Measurements from ENCODE around the gene NHSL1. TPM values are rescaled to one million over a fixed set of nuclear protein-coding genes. Genes with fewer than 3 reads are reported as not detected.

Gene NHSL1
- total RNA-seq, 2 donors from 2014 or later = 2.1 to 10.7 TPM

- Histone ChIP-seq H3K27ac (peak overlapping the region; percentile 77 to 87), H3K27me3 (replicated peaks; ENCODE audit: insufficient read depth) (no peaks in the 10 kb centered on the region), H3K4me1 (replicated peaks) (no peaks in the 10 kb centered on the region), H3K36me3 (no peaks in the 10 kb centered on the region), H3K4me3 (no peak overlapping the region), H3K9me3 (no peaks in the 10 kb centered on the region)
- intact Hi-C loops (cut with DNase I) = no loop called here
- no peak for TF ChIP-seq CTCF (IDR thresholded peaks at IDR 0.05)
- no peak for TF ChIP-seq POLR2A (IDR thresholded peaks at IDR 0.05)
- TF ChIP-seq POLR2AphosphoS5 (IDR thresholded peaks at IDR 0.05) = no peak
- no peak for DNase-seq (ENCODE audit: low spot score)
- 93% methylated on average over 5 of the region's 5 CpGs for WGBS
These were observed 109.7 kb downstream of the NHSL1 start for GRCh38 chr6:138389551-138389950.

DNA sequence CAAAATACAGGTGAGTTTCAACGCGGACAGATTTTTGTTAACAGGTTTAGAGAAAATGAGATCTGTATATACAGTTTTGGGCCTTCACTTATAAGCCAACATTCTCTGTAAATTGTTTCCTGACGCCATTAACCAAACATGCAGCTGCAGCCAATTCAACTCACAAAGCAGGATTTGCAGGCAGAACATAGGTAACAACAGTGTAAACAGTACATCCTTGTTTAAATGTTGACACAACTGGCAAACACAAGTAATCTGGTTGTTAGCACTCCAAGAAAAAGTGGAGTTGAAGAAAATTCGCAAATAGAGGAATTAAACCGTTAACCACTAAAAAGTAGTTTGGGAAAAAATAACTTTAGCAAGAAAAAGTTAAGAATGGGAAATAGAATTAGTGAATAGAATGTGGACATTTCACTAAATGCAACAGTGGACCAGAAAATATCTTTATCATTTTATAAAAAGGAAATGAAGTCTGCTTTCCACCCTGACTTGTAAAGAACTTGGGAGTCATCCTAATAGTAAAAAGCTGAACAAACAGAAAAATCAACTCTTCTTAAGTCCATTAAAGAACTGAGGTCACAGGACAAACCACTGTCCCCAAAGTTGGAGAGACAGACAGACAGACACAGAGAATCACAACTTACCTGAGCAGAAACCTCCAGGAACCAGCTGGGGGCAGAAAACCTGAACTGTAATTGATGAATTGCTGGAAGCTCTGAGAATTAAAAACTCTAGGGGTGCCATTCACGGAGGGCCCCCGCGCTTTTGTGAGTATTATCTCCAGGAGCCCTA is 111.5 kb downstream of the NHSL1 start:
- Histone ChIP-seq H3K36me3 (no peaks in the 10 kb centered on the region), H3K4me3 (no peak overlapping the region), H3K27ac (peak overlapping the region; percentile 77 to 87), H3K4me1 (replicated peaks) (no peaks in the 10 kb centered on the region), H3K9me3 (no peaks in the 10 kb centered on the region), H3K27me3 (replicated peaks; ENCODE audit: insufficient read depth) (no peaks in the 10 kb centered on the region)
- peak; percentile 79 for DNase-seq (ENCODE audit: low spot score)
- intact Hi-C loops (cut with DNase I) = no loop called here
- TF ChIP-seq POLR2AphosphoS5 (IDR thresholded peaks at IDR 0.05) (peak; percentile 91), POLR2A (IDR thresholded peaks at IDR 0.05) (no peak)
- WGBS = 64% methylated on average over 8 of the region's 8 CpGs

DNA sequence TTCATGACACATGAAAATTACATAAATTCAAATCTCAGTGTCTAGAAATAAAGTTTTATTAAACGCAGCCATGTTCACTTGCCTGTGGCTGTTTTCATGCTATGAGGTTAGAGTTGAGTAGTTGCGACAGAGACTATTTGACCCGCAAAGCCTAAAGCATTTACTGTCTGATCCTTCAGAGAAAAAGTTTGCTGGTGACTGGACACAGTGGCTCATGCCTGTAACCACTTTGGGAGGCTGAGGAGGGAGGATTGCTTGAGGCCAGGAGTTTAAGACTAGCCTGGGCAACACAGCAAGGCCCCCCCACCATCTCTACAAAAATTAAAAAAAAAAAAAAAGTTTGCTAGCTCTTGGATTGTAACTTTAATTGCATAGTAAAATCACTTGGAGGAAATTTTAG is 112.4 kb downstream of the NHSL1 start:
- 94% methylated on average over 3 of the region's 3 CpGs for WGBS
- no peaks in the 10 kb centered on the region for H3K27me3 ChIP-seq (replicated peaks; ENCODE audit: insufficient read depth)
- H3K27ac ChIP-seq = peak overlapping the region; percentile 77 to 87
- no peak for TF ChIP-seq CTCF (IDR thresholded peaks at IDR 0.05)
- no peaks in the 10 kb centered on the region for H3K36me3 ChIP-seq
- DNase-seq (ENCODE audit: low spot score) = no peak
- H3K4me1 ChIP-seq (replicated peaks) = no peaks in the 10 kb centered on the region
- intact Hi-C loops (cut with DNase I) = no loop called here
- H3K4me3 ChIP-seq = no peak overlapping the region
- no peaks in the 10 kb centered on the region for H3K9me3 ChIP-seq

GRCh38 chr6:138383776-138384175 is 115.5 kb downstream of the NHSL1 start:
- Histone ChIP-seq H3K4me1 (replicated peaks) (no peaks in the 10 kb centered on the region), H3K4me3 (no peak overlapping the region)
- TF ChIP-seq CTCF (IDR thresholded peaks at IDR 0.05) (no peak), POLR2A (IDR thresholded peaks at IDR 0.05) (no peak), POLR2AphosphoS5 (IDR thresholded peaks at IDR 0.05) (no peak)

GRCh38 chr6:138382498-138383265 is 116.6 kb downstream of the NHSL1 start:
- no peaks in the 10 kb centered on the region for H3K9me3 ChIP-seq
- 83% methylated on average over 8 of the region's 8 CpGs for WGBS
- no peaks in the 10 kb centered on the region for H3K36me3 ChIP-seq
- no peak for DNase-seq (ENCODE audit: low spot score)
- no peak for TF ChIP-seq POLR2AphosphoS5 (IDR thresholded peaks at IDR 0.05)
- TF ChIP-seq CTCF (IDR thresholded peaks at IDR 0.05) = no peak
- TF ChIP-seq POLR2A (IDR thresholded peaks at IDR 0.05) = no peak
- intact Hi-C loops (cut with DNase I) = no loop called here
- H3K27ac ChIP-seq = peak overlapping the region in 1 of 2 donors; percentile 30
- no peaks in the 10 kb centered on the region for H3K4me1 ChIP-seq (replicated peaks)
- no peaks in the 10 kb centered on the region for H3K27me3 ChIP-seq (replicated peaks; ENCODE audit: insufficient read depth)
- no peak overlapping the region for H3K4me3 ChIP-seq

More at GRCh38 chr6:138383776-138384175, 115.5 kb downstream of the NHSL1 start:
- DNase-seq (ENCODE audit: low spot score) = no peak
- Histone ChIP-seq H3K9me3 (no peaks in the 10 kb centered on the region), H3K36me3 (no peaks in the 10 kb centered on the region), H3K27ac (peak overlapping the region in 1 of 2 donors; percentile 30), H3K27me3 (replicated peaks; ENCODE audit: insufficient read depth) (no peaks in the 10 kb centered on the region)
- intact Hi-C loops (cut with DNase I) = no loop called here
- WGBS = 54% methylated on average over 3 of the region's 3 CpGs

All from prostate gland (tissue), 2 donors.